HEK293 (cell line): ENCODE measurements around the gene COL6A2.

Source experiments
- REST ChIP-seq: fragments of 450-650 bp; formaldehyde crosslinking; IDR thresholded peaks from 2 replicates; pipeline ENCODE4 v1.5.1; 2016; ENCODE audit warnings: missing biosample characterization, missing genetic modification characterization
- ZBTB1 ChIP-seq: fragments of 450-650 bp; formaldehyde crosslinking; IDR thresholded peaks from 2 replicates; pipeline ENCODE4 v1.5.1; 2016; ENCODE audit warnings: missing biosample characterization, missing genetic modification characterization
- ZNF132 ChIP-seq: fragments of 450-650 bp; formaldehyde crosslinking; IDR thresholded peaks from 2 replicates; pipeline ENCODE4 v1.5.1; 2017; ENCODE audit warnings: missing biosample characterization, missing genetic modification characterization, borderline replicate concordance
- ZNF140 ChIP-seq: fragments of 450-650 bp; formaldehyde crosslinking; IDR thresholded peaks from 2 replicates; pipeline ENCODE4 v1.5.1; 2016; ENCODE audit warnings: missing biosample characterization, missing genetic modification characterization
- ZNF169 ChIP-seq: fragments of 450-650 bp; formaldehyde crosslinking; IDR thresholded peaks from 2 replicates; pipeline ENCODE4 v1.5.1; 2016; ENCODE audit warnings: missing biosample characterization, missing genetic modification characterization
- ZNF274 ChIP-seq, 2 experiments: fragments of 200-500 bp in 1 of 2; fragments of 450-650 bp in 1 of 2; sonication (Bioruptor generic) in 1 of 2; formaldehyde crosslinking in 1 of 2; IDR thresholded peaks; 2 replicates each; pipeline versions ENCODE4 v1.5.1 to v1.6.1; 2014 to 2016; ENCODE audit warnings: borderline replicate concordance in 1 of 2, inconsistent platforms in 1 of 2, low read length in 1 of 2, missing biosample characterization in 1 of 2, missing genetic modification characterization in 1 of 2
- ZNF335 ChIP-seq: fragments of 450-650 bp; formaldehyde crosslinking; conservative IDR thresholded peaks from 2 replicates; pipeline ENCODE4 v1.5.1; 2016; ENCODE audit warnings: missing biosample characterization, missing genetic modification characterization
- ZNF610 ChIP-seq: fragments of 450-650 bp; formaldehyde crosslinking; IDR thresholded peaks from 2 replicates; pipeline ENCODE4 v1.5.1; 2016; ENCODE audit warnings: missing biosample characterization, missing genetic modification characterization, borderline replicate concordance
- ZNF624 ChIP-seq: fragments of 450-650 bp; formaldehyde crosslinking; IDR thresholded peaks from 2 replicates; pipeline ENCODE4 v1.5.1; 2017; ENCODE audit warnings: missing biosample characterization, missing genetic modification characterization
- ZNF76 ChIP-seq: fragments of 450-650 bp; formaldehyde crosslinking; IDR thresholded peaks from 2 replicates; pipeline ENCODE4; 2016; ENCODE audit warnings: low read depth, missing biosample characterization, missing genetic modification characterization, borderline replicate concordance
- TF ChIP-seq, protein P1 (sequence below): fragments of 450-650 bp; formaldehyde crosslinking; IDR thresholded peaks from 2 replicates; pipeline ENCODE4 v1.5.1; 2016; ENCODE audit warnings: missing biosample characterization, missing genetic modification characterization

- TF ChIP-seq ZNF335 (tag by site-specific recombination) = no peak
- TF ChIP-seq, protein P1, sequence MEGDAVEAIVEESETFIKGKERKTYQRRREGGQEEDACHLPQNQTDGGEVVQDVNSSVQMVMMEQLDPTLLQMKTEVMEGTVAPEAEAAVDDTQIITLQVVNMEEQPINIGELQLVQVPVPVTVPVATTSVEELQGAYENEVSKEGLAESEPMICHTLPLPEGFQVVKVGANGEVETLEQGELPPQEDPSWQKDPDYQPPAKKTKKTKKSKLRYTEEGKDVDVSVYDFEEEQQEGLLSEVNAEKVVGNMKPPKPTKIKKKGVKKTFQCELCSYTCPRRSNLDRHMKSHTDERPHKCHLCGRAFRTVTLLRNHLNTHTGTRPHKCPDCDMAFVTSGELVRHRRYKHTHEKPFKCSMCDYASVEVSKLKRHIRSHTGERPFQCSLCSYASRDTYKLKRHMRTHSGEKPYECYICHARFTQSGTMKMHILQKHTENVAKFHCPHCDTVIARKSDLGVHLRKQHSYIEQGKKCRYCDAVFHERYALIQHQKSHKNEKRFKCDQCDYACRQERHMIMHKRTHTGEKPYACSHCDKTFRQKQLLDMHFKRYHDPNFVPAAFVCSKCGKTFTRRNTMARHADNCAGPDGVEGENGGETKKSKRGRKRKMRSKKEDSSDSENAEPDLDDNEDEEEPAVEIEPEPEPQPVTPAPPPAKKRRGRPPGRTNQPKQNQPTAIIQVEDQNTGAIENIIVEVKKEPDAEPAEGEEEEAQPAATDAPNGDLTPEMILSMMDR (tag by site-specific recombination) = no peak
- no peak for TF ChIP-seq ZBTB1 (tag by site-specific recombination)
- no peak for TF ChIP-seq ZNF610 (tag by site-specific recombination)
- no peak for TF ChIP-seq REST (tag by site-specific recombination)
- no peak for TF ChIP-seq ZNF169
- TF ChIP-seq ZNF132 (tag by site-specific recombination) = no peak
- TF ChIP-seq ZNF274 (IDR thresholded peaks at IDR 0.05; ENCODE audit: low read length) = no peak
- TF ChIP-seq ZNF274 (tag by site-specific recombination; IDR thresholded peaks at IDR 0.05; ENCODE audit: borderline replicate concordance) = no peak
- no peak for TF ChIP-seq ZNF140
- no peak for TF ChIP-seq ZNF624 (tag by site-specific recombination)
- TF ChIP-seq ZNF76 (tag by site-specific recombination) = no peak
These were observed 75.7 kb downstream of the COL6A2 start for GRCh38 chr21:46173573-46173972.
